HG03442 (cell line): ENCODE results near the gene TKTL1.

Source experiments
- ATAC-seq: cut with Tn5 transposase; IDR thresholded peaks from one replicate; pipeline ENCODE4 v1.9.1; 2021; ENCODE audit warnings: mild to moderate bottlenecking, moderate library complexity; ENCODE audit not compliant: unreplicated experiment

The TKTL1 gene

GRCh38 chrX:154308108-154308946, 12.7 kb downstream of the TKTL1 start:
- ATAC-seq: no peak

GRCh38 chrX:154309041-154309775, 13.6 kb downstream of the TKTL1 start:
- ATAC-seq: no peak

- ATAC-seq: no peak
Observed at GRCh38 chrX:154310616-154311536, 15.3 kb downstream of the TKTL1 start.

GRCh38 chrX:154312116-154312515, 16.5 kb downstream of the TKTL1 start:
- no peak for ATAC-seq

GRCh38 chrX:154313147-154313546, 17.6 kb downstream of the TKTL1 start:
- ATAC-seq: peak; percentile 42

GRCh38 chrX:154315416-154315815, 19.8 kb downstream of the TKTL1 start:
- ATAC-seq: no peak

- ATAC-seq: no peak
Observed at GRCh38 chrX:154317391-154317995, 21.9 kb downstream of the TKTL1 start.

- no peak for ATAC-seq
Observed at GRCh38 chrX:154320406-154320805, 24.8 kb downstream of the TKTL1 start.

GRCh38 chrX:154321152-154321551, 25.6 kb downstream of the TKTL1 start:
- ATAC-seq: no peak

- no peak for ATAC-seq
Observed at GRCh38 chrX:154321594-154321993, 26.0 kb downstream of the TKTL1 start.

GRCh38 chrX:154322890-154323289, 27.3 kb downstream of the TKTL1 start:
- no peak for ATAC-seq

- no peak for ATAC-seq
Observed at GRCh38 chrX:154323537-154323936, 27.9 kb downstream of the TKTL1 start.

GRCh38 chrX:154325541-154325940, 29.9 kb downstream of the TKTL1 start:
- ATAC-seq: no peak

GRCh38 chrX:154327038-154327820, 31.6 kb downstream of the TKTL1 start:
- ATAC-seq: no peak

GRCh38 chrX:154328646-154329045, 33.1 kb downstream of the TKTL1 start:
- ATAC-seq: no peak

GRCh38 chrX:154329294-154329693, 33.7 kb downstream of the TKTL1 start:
- ATAC-seq: no peak

GRCh38 chrX:154332561-154332960, 37.0 kb downstream of the TKTL1 start:
- no peak for ATAC-seq

GRCh38 chrX:154333116-154333515, 37.5 kb downstream of the TKTL1 start:
- ATAC-seq: no peak

GRCh38 chrX:154333837-154334271, 38.3 kb downstream of the TKTL1 start:
- no peak for ATAC-seq

GRCh38 chrX:154334496-154334895, 38.9 kb downstream of the TKTL1 start:
- ATAC-seq: no peak
